RWPE1 (cell line): Measurements from ENCODE around the gene HSPB6.

Source experiments
- CTCF ChIA-PET: fragments of 350-600 bp; sonication (Branson Sonifier 250); formaldehyde crosslinking; extraction: SDS; loops from one replicate; lab custom pipeline; 2021; lab: Yijun Ruan, JAX
- POLR2A ChIA-PET: fragments of 400-600 bp; formaldehyde crosslinking; extraction: SDS; loops from one replicate; lab custom pipeline; 2020; ENCODE audit warnings: antibody characterized with exemption; ENCODE audit not compliant: low non-redundant PET; lab: Yijun Ruan, JAX
- DNase-seq: peaks from one replicate; pipeline ENCODE4 v3.0.0; 2012; ENCODE audit warnings: low spot score
- H3K27ac ChIP-seq: fragments of 450-650 bp; 2 replicates; pipeline ENCODE4 v1.5.1; 2017
- CTCF ChIP-seq: fragments of 450-650 bp; conservative IDR thresholded peaks from 2 replicates; pipeline ENCODE4 v1.5.1; 2017; ENCODE audit warnings: low read depth, mild to moderate bottlenecking

The HSPB6 gene

GRCh38 chr19:35718345-35719041, 38.3 kb downstream of the HSPB6 start:
- ChIA-PET CTCF (no interaction called here), POLR2A (interaction anchor here (1.0 kb wide), 1 partner anchor 22 kb away, joined by 4 read pairs; no protein-coding TSS in a partner anchor)
- no peak for DNase-seq

GRCh38 chr19:35717665-35718344, 39.0 kb downstream of the HSPB6 start, which contains the start of gene KMT2B:
KMT2B (plus strand) TSS chr19:35718003; CDS start chr19:35718019, 16 bp downstream.
- CTCF ChIA-PET, result no interaction called here
- POLR2A ChIA-PET, result no interaction called here
- peak; percentile 99 for DNase-seq
- peak within 1 kb of the TSS; percentile 93 for H3K27ac ChIP-seq
- no peak for TF ChIP-seq CTCF

More at GRCh38 chr19:35718345-35719041, 38.3 kb downstream of the HSPB6 start:
- H3K27ac ChIP-seq, result peak overlapping the region; percentile 93
- no peak for TF ChIP-seq CTCF

DNA sequence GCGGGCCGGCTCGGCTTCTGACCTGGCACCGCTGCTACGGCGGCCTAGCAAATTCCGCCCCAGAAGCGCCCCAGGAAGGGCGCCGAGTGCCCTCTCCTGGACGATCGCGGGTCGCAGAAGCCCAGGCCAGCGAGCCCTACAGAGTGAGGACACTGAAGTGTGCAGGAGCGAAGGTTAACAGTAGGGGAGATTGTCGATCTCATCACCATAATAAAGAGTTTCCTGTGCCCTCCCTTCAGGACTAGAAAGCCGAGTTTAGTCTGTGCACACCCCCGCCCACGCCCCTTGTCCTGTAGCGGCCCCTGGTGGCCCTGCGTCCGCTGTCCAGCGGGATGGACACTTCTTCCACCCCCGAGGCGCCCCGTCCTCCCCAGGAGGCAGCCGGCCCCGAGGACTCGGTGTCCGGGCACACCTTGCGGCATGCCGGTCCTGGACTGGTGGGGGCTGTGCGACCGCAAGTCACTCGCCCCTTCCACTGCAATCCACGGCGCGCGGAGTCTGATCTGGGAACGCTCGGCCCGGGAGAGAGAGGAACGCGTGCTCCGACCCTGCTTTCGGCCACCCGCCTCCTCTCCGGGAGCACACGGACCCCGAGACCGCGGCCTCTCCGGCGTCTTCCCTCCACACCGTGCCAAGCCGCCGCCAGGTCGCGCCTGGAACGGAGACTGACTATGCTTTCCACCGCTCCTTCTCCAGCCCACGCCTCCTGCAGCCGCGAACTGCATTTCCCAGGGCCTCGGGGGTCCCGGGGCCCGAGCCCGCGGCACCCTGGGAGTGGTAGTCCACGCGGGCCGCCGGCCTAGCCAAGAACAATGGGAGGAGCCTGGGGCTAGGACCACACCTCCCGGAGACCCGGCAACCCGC, 39.8 kb downstream of the HSPB6 start:
- CTCF ChIA-PET, result no interaction called here
- H3K27ac ChIP-seq, result peak overlapping the region; percentile 93
- POLR2A ChIA-PET, result no interaction called here
- TF ChIP-seq CTCF, result peak; percentile 97
- peak; percentile 88 for DNase-seq

DNA sequence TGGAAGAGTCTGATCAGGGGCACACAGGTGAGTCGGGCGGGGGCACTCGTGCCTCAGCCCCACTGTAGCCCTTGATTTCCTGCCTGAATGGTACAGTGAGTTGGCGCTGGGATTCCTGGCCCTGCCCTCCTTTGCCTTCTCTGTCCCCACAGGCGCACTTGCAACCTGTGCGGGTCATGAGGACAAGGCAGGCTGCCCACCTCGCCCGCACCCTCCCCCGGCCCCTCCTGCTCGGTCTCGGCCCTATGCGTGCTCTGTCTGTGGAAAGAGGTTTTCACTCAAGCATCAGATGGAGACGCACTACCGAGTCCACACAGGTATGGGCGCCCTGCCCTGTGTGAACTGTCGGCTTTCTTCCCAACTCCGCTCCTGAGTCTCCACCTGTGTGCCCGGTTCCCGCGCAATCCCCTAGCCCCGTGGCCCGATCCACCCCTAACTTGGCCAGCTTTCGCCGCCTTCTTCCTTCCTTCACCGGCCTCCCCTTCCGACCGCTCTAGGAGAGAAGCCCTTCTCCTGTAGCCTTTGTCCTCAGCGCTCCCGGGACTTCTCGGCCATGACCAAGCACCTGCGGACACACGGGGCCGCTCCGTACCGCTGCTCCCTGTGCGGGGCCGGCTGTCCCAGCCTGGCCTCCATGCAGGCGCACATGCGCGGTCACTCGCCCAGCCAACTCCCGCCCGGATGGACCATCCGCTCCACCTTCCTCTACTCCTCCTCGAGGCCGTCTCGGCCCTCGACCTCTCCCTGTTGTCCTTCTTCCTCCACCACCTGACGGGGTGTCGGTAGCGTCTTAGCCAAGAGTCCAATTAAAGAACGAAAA, 40.6 kb downstream of the HSPB6 start:
- peak overlapping the region; percentile 93 for H3K27ac ChIP-seq
- ChIA-PET CTCF (interaction anchor here (0.7 kb wide), 2 partner anchors 14 to 17 kb away, joined by 3 to 4 read pairs; no protein-coding TSS in a partner anchor), POLR2A (no interaction called here)
- TF ChIP-seq CTCF, result no peak
- peak; percentile 46 for DNase-seq

GRCh38 chr19:35715355-35715809, 41.4 kb downstream of the HSPB6 start:
- CTCF ChIA-PET, result interaction anchor here (0.7 kb wide), 1 partner anchor 115 kb away, joined by 10 read pairs; no protein-coding TSS in a partner anchor
- H3K27ac ChIP-seq, result peak overlapping the region; percentile 93
- POLR2A ChIA-PET, result no interaction called here
- TF ChIP-seq CTCF, result no peak
- no peak for DNase-seq
